Suppressor macrophage treated with lipopolysaccharide for 1 hour (primary cell): ENCODE results near the gene KLHL18.
A peak's percentile ranks its signal among the peaks of the same experiment; 100 is the strongest.
"Not testable (repeated sequence)": the region's sequence is repeated elsewhere in the genome, so short reads cannot be mapped to it uniquely, and the experiment has no call there.

ENCODE experiments used
- DNase-seq, 3 donors: peaks; one replicate each; pipeline ENCODE4 v3.0.0-alpha.2; 2020 to 2022

The KLHL18 gene

GRCh38 chr3:47276558-47276957, 6.2 kb upstream of the KLHL18 start:
- DNase-seq = no peak

GRCh38 chr3:47280519-47280918, 2.2 kb upstream of the KLHL18 start:
- DNase-seq = no peak

- DNase-seq = peak in 2 of 3 donors; percentile 15 to 30
These were observed 421 bp downstream of the KLHL18 start for GRCh38 chr3:47283193-47283537.

GRCh38 chr3:47283591-47284364, 1.0 kb downstream of the KLHL18 start:
- peak in 1 of 3 donors; percentile 21 for DNase-seq

GRCh38 chr3:47288966-47289910, 6.5 kb downstream of the KLHL18 start:
- peak; percentile 45 to 70 (median 66) for DNase-seq

- no peak for DNase-seq
These were observed 8.5 kb downstream of the KLHL18 start for GRCh38 chr3:47291158-47291753.

GRCh38 chr3:47291754-47292420, 9.1 kb downstream of the KLHL18 start:
- not testable (repeated sequence) for DNase-seq

- DNase-seq = no peak
These were observed 11.1 kb downstream of the KLHL18 start for GRCh38 chr3:47293822-47294221.

- DNase-seq = no peak
These were observed 11.6 kb downstream of the KLHL18 start for GRCh38 chr3:47294392-47294791.

GRCh38 chr3:47295322-47295721, 12.6 kb downstream of the KLHL18 start:
- DNase-seq = no peak

GRCh38 chr3:47295976-47296375, 13.2 kb downstream of the KLHL18 start:
- DNase-seq = no peak

- DNase-seq = peak in 1 of 3 donors; percentile 20
These were observed 14.0 kb downstream of the KLHL18 start for GRCh38 chr3:47296562-47297302.

GRCh38 chr3:47298439-47298838, 15.7 kb downstream of the KLHL18 start:
- DNase-seq = no peak

- DNase-seq = peak in 2 of 3 donors; percentile 26 to 34
These were observed 16.9 kb downstream of the KLHL18 start for GRCh38 chr3:47299381-47300318.

GRCh38 chr3:47301456-47301855, 18.7 kb downstream of the KLHL18 start:
- DNase-seq = no peak

GRCh38 chr3:47306022-47306421, 23.3 kb downstream of the KLHL18 start:
- DNase-seq = no peak

GRCh38 chr3:47309231-47309630, 26.5 kb downstream of the KLHL18 start:
- DNase-seq = not testable (repeated sequence)

GRCh38 chr3:47310391-47310790, 27.6 kb downstream of the KLHL18 start:
- no peak for DNase-seq

GRCh38 chr3:47313341-47314055, 30.8 kb downstream of the KLHL18 start:
- peak; percentile 18 to 60 (median 53) for DNase-seq
